ENCODE data around the gene VPS16.
A peak's percentile ranks its signal among the peaks of the same experiment; 100 is the strongest.

The VPS16 gene

GRCh38 chr20:2798095-2798805 lies 42.3 kb upstream of the VPS16 start:
- H4K20me1 ChIP-seq (ENCODE audit: insufficient read depth, low read length) = no peaks in the 10 kb centered on the region
- no peaks in the 10 kb centered on the region for H3K9me3 ChIP-seq (ENCODE audit: insufficient read depth, low read length)
- H3K4me1 ChIP-seq (ENCODE audit: low read length) = peaks cover 27% of the 10 kb centered on the region
- no peaks in the 10 kb centered on the region for H3K36me3 ChIP-seq (replicated peaks; ENCODE audit: low read depth, low read length)
- H3K4me3 ChIP-seq (ENCODE audit: low read length) = 0 out of 2 replicates have a peak overlapping the region, but pooled peaks have one; percentile 82
- TF ChIP-seq EZH2phosphoT487 (IDR thresholded peaks at IDR 0.05; ENCODE audit: low read depth) = no peak
- TF ChIP-seq CTCF (IDR thresholded peaks at IDR 0.05; ENCODE audit: low read depth, low read length) = no peak
- H3K27me3 ChIP-seq (ENCODE audit: low read depth, low read length) = peaks cover 20% of the 10 kb centered on the region
- peak overlapping the region; percentile 90 for H3K4me2 ChIP-seq (ENCODE audit: low read length)
- H3K9ac ChIP-seq (ENCODE audit: low read length) = no peak overlapping the region; the same call in 1 of the 2 replicates
- no peak overlapping the region for H2AFZ ChIP-seq (ENCODE audit: low read depth, low read length)
- H3K27ac ChIP-seq (ENCODE audit: low read length) = no peak overlapping the region
- no peaks in the 10 kb centered on the region for H3K79me2 ChIP-seq (ENCODE audit: low read length)

GRCh38 chr20:2798814-2799213 lies 41.7 kb upstream of the VPS16 start:
- H3K4me3 ChIP-seq (ENCODE audit: low read length) = peak overlapping the region; percentile 82
- TF ChIP-seq EZH2phosphoT487 (IDR thresholded peaks at IDR 0.05; ENCODE audit: low read depth) (no peak), CTCF (IDR thresholded peaks at IDR 0.05; ENCODE audit: low read depth, low read length) (no peak)
- peak overlapping the region; percentile 90 for H3K4me2 ChIP-seq (ENCODE audit: low read length)
- H3K27ac ChIP-seq (ENCODE audit: low read length) = 0 out of 2 replicates have a peak overlapping the region, but pooled peaks have one; percentile 24
- H2AFZ ChIP-seq (ENCODE audit: low read depth, low read length) = peak overlapping the region; percentile 92; the same call in 1 of the 2 replicates
- H3K79me2 ChIP-seq (ENCODE audit: low read length) = no peaks in the 10 kb centered on the region
- H4K20me1 ChIP-seq (ENCODE audit: insufficient read depth, low read length) = no peaks in the 10 kb centered on the region
- H3K27me3 ChIP-seq (ENCODE audit: low read depth, low read length) = peaks cover 16% of the 10 kb centered on the region
- H3K9me3 ChIP-seq (ENCODE audit: insufficient read depth, low read length) = no peaks in the 10 kb centered on the region
- peaks cover 27% of the 10 kb centered on the region for H3K4me1 ChIP-seq (ENCODE audit: low read length)
- H3K36me3 ChIP-seq (replicated peaks; ENCODE audit: low read depth, low read length) = no peaks in the 10 kb centered on the region
- H3K9ac ChIP-seq (ENCODE audit: low read length) = peak overlapping the region; percentile 68

- H3K36me3 ChIP-seq (replicated peaks; ENCODE audit: low read depth, low read length) = no peaks in the 10 kb centered on the region
- H3K27me3 ChIP-seq (ENCODE audit: low read depth, low read length) = peaks cover 20% of the 10 kb centered on the region
- peak overlapping the region; percentile 90 for H3K4me2 ChIP-seq (ENCODE audit: low read length)
- no peaks in the 10 kb centered on the region for H3K9me3 ChIP-seq (ENCODE audit: insufficient read depth, low read length)
- H3K27ac ChIP-seq (ENCODE audit: low read length) = peak overlapping the region; percentile 24; the same call in 1 of the 2 replicates
- no peaks in the 10 kb centered on the region for H4K20me1 ChIP-seq (ENCODE audit: insufficient read depth, low read length)
- TF ChIP-seq EZH2phosphoT487 (IDR thresholded peaks at IDR 0.05; ENCODE audit: low read depth) = no peak
- no peak for TF ChIP-seq CTCF (IDR thresholded peaks at IDR 0.05; ENCODE audit: low read depth, low read length)
- H3K4me1 ChIP-seq (ENCODE audit: low read length) = peaks cover 27% of the 10 kb centered on the region
- peak overlapping the region; percentile 82 for H3K4me3 ChIP-seq (ENCODE audit: low read length)
- peak overlapping the region; percentile 92 for H2AFZ ChIP-seq (ENCODE audit: low read depth, low read length)
- peak overlapping the region; percentile 68 for H3K9ac ChIP-seq (ENCODE audit: low read length)
- H3K79me2 ChIP-seq (ENCODE audit: low read length) = no peaks in the 10 kb centered on the region
These were observed 41.3 kb upstream of the VPS16 start for GRCh38 chr20:2799271-2799670.

GRCh38 chr20:2799688-2800520 lies 40.6 kb upstream of the VPS16 start:
- H3K4me3 ChIP-seq (ENCODE audit: low read length) = peak overlapping the region; percentile 82
- H4K20me1 ChIP-seq (ENCODE audit: insufficient read depth, low read length) = no peaks in the 10 kb centered on the region
- H3K36me3 ChIP-seq (replicated peaks; ENCODE audit: low read depth, low read length) = no peaks in the 10 kb centered on the region
- H2AFZ ChIP-seq (ENCODE audit: low read depth, low read length) = peak overlapping the region; percentile 92
- H3K9ac ChIP-seq (ENCODE audit: low read length) = peak overlapping the region; percentile 68
- H3K27ac ChIP-seq (ENCODE audit: low read length) = peak overlapping the region; percentile 24; the same call in 1 of the 2 replicates
- H3K27me3 ChIP-seq (ENCODE audit: low read depth, low read length) = peaks cover 23% of the 10 kb centered on the region
- no peaks in the 10 kb centered on the region for H3K9me3 ChIP-seq (ENCODE audit: insufficient read depth, low read length)
- peak overlapping the region; percentile 90 for H3K4me2 ChIP-seq (ENCODE audit: low read length)
- peaks cover 27% of the 10 kb centered on the region for H3K4me1 ChIP-seq (ENCODE audit: low read length)
- no peak for TF ChIP-seq EZH2phosphoT487 (IDR thresholded peaks at IDR 0.05; ENCODE audit: low read depth)
- TF ChIP-seq CTCF (IDR thresholded peaks at IDR 0.05; ENCODE audit: low read depth, low read length) = no peak
- no peaks in the 10 kb centered on the region for H3K79me2 ChIP-seq (ENCODE audit: low read length)

Data from OCI-LY3 (cell line).